GM04504 (cell line): ENCODE data around the gene DOCK10.

Source experiments
- DNase-seq: peaks from one replicate; pipeline ENCODE4 v3.0.0-alpha.2; 2012; ENCODE audit warnings: low read depth

The DOCK10 gene

GRCh38 chr2:224976629-224977525 is 65.4 kb downstream of the DOCK10 start:
- no peak for DNase-seq

- no peak for DNase-seq
Observed at GRCh38 chr2:224975761-224976160, 66.5 kb downstream of the DOCK10 start.

GRCh38 chr2:224973112-224974016 is 68.9 kb downstream of the DOCK10 start:
- no peak for DNase-seq

- DNase-seq, result no peak
Observed at GRCh38 chr2:224971214-224971613, 71.1 kb downstream of the DOCK10 start.

- DNase-seq, result no peak
Observed at GRCh38 chr2:224970311-224970710, 72.0 kb downstream of the DOCK10 start.

- DNase-seq, result no peak
Observed at GRCh38 chr2:224969633-224970260, 72.5 kb downstream of the DOCK10 start.

GRCh38 chr2:224969095-224969494 is 73.2 kb downstream of the DOCK10 start:
- DNase-seq, result no peak

GRCh38 chr2:224968051-224968450 is 74.2 kb downstream of the DOCK10 start:
- DNase-seq, result no peak

GRCh38 chr2:224966613-224967012 is 75.7 kb downstream of the DOCK10 start:
- DNase-seq, result no peak

GRCh38 chr2:224959556-224959955 is 82.7 kb downstream of the DOCK10 start:
- DNase-seq, result no peak

- DNase-seq, result no peak
Observed at GRCh38 chr2:224958873-224959272, 83.4 kb downstream of the DOCK10 start.

GRCh38 chr2:224958462-224958857 is 83.8 kb downstream of the DOCK10 start:
- DNase-seq, result peak; percentile 68

GRCh38 chr2:224957540-224958461 is 84.5 kb downstream of the DOCK10 start:
- no peak for DNase-seq

GRCh38 chr2:224956706-224957105 is 85.6 kb downstream of the DOCK10 start:
- DNase-seq, result no peak

- no peak for DNase-seq
Observed at GRCh38 chr2:224954980-224955379, 87.3 kb downstream of the DOCK10 start.

GRCh38 chr2:224952936-224953657 is 89.2 kb downstream of the DOCK10 start:
- DNase-seq, result no peak

- no peak for DNase-seq
Observed at GRCh38 chr2:224951723-224952481, 90.4 kb downstream of the DOCK10 start.

GRCh38 chr2:224948859-224949258 is 93.4 kb downstream of the DOCK10 start:
- DNase-seq, result peak; percentile 34

- DNase-seq, result no peak
Observed at GRCh38 chr2:224948005-224948404, 94.3 kb downstream of the DOCK10 start.

- DNase-seq, result no peak
Observed at GRCh38 chr2:224947566-224947965, 94.7 kb downstream of the DOCK10 start.
